ENCODE measurements around the gene FOXI2. TPM values are rescaled to one million over a fixed set of nuclear protein-coding genes. Genes with fewer than 3 reads are reported as not detected.

Gene FOXI2
- not detected in 2 replicates for total RNA-seq

DNA sequence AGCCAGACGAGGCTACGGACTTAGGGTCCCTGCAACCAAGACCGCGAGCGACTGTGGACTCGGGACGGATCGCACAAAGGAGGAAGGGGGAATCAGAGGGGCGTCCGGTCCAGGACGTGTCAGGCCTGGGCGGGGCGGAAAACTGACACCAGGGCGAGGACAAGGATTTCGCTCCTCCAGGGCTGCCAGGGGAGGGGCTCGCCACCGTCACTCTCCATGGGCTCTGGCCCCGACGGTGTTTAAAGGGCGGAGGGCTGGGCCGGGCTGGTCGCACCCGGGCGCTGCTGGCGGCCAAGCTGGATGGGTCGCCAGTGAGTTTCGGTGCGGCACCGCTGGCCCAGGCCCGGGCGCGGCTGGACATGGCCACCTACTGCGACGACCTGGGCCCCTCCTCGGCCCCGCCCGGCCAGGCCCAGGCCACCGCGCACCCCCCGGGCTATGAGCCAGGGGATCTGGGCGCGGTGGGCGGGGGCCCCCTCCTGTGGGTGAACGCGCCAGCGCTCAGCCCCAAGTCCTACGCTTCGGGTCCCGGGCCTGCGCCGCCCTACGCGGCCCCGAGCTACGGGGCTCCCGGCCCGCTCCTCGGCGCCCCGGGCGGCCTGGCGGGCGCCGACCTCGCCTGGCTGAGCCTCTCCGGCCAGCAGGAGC lies at the start of gene FOXI2:
Gene FOXI2, plus strand, starts transcription at position 271 of the 648 bp plus-strand sequence. Its CDS starts 89 bp downstream, at position 360.

Other genes with a start within 250 kb of the FOXI2 start
- gene NPS, start 187.9 kb upstream of the FOXI2 start, total RNA-seq, result not detected in 2 replicates
- not detected in 2 replicates for gene CLRN3, start 155.8 kb downstream of the FOXI2 start, total RNA-seq
- gene PTPRE, start 169.9 kb downstream of the FOXI2 start, total RNA-seq, result 0.43 and 1.1 TPM in 2 replicates

Data from pericardium fibroblast (primary cell).